D721Med (cell line): ENCODE measurements around the gene RNF113A.

ENCODE experiments used
- DNase-seq: peaks from one replicate; pipeline ENCODE4 v3.0.0; 2011; ENCODE audit warnings: low spot score; ENCODE audit not compliant: insufficient read length
- FAIRE-seq: peaks from 2 replicates; lab custom pipeline; 2011; peaks lifted over from hg19 to GRCh38; lab: Jason Lieb, UNC
- CTCF ChIP-seq: IDR thresholded peaks from 2 replicates; pipeline ENCODE4 v1.5.1; 2012; ENCODE audit warnings: mild to moderate bottlenecking, control low read depth; ENCODE audit not compliant: insufficient read depth; ENCODE audit errors: missing control alignments

RNF113A gene

GRCh38 chrX:119878740-119879139, 7.2 kb upstream of the RNF113A start:
- FAIRE-seq (no peak), DNase-seq (no peak)
- TF ChIP-seq CTCF: no peak

GRCh38 chrX:119871245-119871598, 311 bp downstream of the RNF113A start:
- DNase-seq (no peak), FAIRE-seq (no peak)

GRCh38 chrX:119870626-119871131, 854 bp downstream of the RNF113A start:
- DNase-seq (no peak), FAIRE-seq (no peak)
- TF ChIP-seq CTCF: no peak

More at GRCh38 chrX:119871245-119871598, 311 bp downstream of the RNF113A start:
- no peak for TF ChIP-seq CTCF

GRCh38 chrX:119853444-119853843, 18.1 kb downstream of the RNF113A start:
- FAIRE-seq (no peak), DNase-seq (no peak)
- TF ChIP-seq CTCF: no peak

GRCh38 chrX:119852382-119853353, 18.9 kb downstream of the RNF113A start, which contains the start of gene UPF3B:
Gene UPF3B (minus strand): TSS chrX:119852963. CDS start chrX:119852928, 35 bp downstream.
- no peak for TF ChIP-seq CTCF
- no peak for FAIRE-seq
- DNase-seq: peak; percentile 48

- no peak for DNase-seq
- FAIRE-seq: no peak
- TF ChIP-seq CTCF: no peak
Observed at GRCh38 chrX:119833905-119834304, 37.6 kb downstream of the RNF113A start.

GRCh38 chrX:119828446-119828845, 43.1 kb downstream of the RNF113A start:
- FAIRE-seq (no peak), DNase-seq (no peak)
- TF ChIP-seq CTCF: no peak
